CD14-positive monocyte (primary cell): ENCODE results near the gene H1-8. TPM values are rescaled to one million over a fixed set of nuclear protein-coding genes. Genes with fewer than 3 reads are reported as not detected.

Experiments
- DNase-seq, 3 donors: peaks; one replicate each; pipeline ENCODE4 v3.0.0-alpha.2; 2011 to 2022
- H2AFZ ChIP-seq: 2 replicates; pipeline ENCODE4 v1.6.0; 2012; ENCODE audit warnings: mild to moderate bottlenecking, low read depth, low read length, inconsistent platforms; ENCODE audit not compliant: insufficient read depth, poor library complexity, severe bottlenecking
- H3K27ac ChIP-seq, 2 donors: 1 replicate in 1 of 2; 2 replicates in 1 of 2; pipeline ENCODE4 v1.5.1; 2012 to 2013; ENCODE audit warnings: low read length in 2 of 2, control low read depth in 1 of 2, inconsistent platforms in 1 of 2, low read depth in 1 of 2, mild to moderate bottlenecking in 1 of 2
- H3K27me3 ChIP-seq, 2 donors: one replicate each; pipeline versions ENCODE4 v1.6.0 to v1.6.1; 2011 to 2013; ENCODE audit warnings: low read length in 2 of 2; ENCODE audit not compliant: control insufficient read depth in 2 of 2, insufficient read depth in 2 of 2
- H3K36me3 ChIP-seq, 2 donors: replicated peaks in 1 of 2; 1 replicate in 1 of 2; 2 replicates in 1 of 2; pipeline versions ENCODE4 v1.5.1 to v1.6.1; 2012 to 2013; ENCODE audit warnings: low read length in 2 of 2, control low read depth in 1 of 2, inconsistent platforms in 1 of 2, mild to moderate bottlenecking in 1 of 2; ENCODE audit not compliant: insufficient read depth in 2 of 2, control insufficient read depth in 1 of 2
- H3K4me1 ChIP-seq, 2 donors: 1 replicate in 1 of 2; 2 replicates in 1 of 2; pipeline versions ENCODE4 v1.5.1 to v1.6.1; 2012 to 2013; ENCODE audit warnings: low read length in 2 of 2, control low read depth in 1 of 2, inconsistent platforms in 1 of 2, mild to moderate bottlenecking in 1 of 2, moderate library complexity in 1 of 2; ENCODE audit not compliant: insufficient read depth in 2 of 2, control insufficient read depth in 1 of 2
- H3K4me2 ChIP-seq: replicated peaks from 2 replicates; pipeline ENCODE3; 2012; ENCODE audit warnings: low read length, moderate library complexity, mild to moderate bottlenecking; ENCODE audit not compliant: poor library complexity, severe bottlenecking; ENCODE audit errors: extremely low read depth
- H3K4me3 ChIP-seq, 3 experiments: fragments of 200-600 bp in 1 of 3; sonication (generic) in 1 of 3; replicated peaks in 1 of 3; 1 replicate in 2 of 3; 2 replicates in 1 of 3; pipeline ENCODE4 v1.5.1; 2011 to 2013; ENCODE audit warnings: low read length in 3 of 3, mild to moderate bottlenecking in 3 of 3, control low read depth in 2 of 3, low read depth in 2 of 3, inconsistent platforms in 1 of 3, moderate library complexity in 1 of 3
- H3K79me2 ChIP-seq: 2 replicates; pipeline ENCODE4 v1.6.0; 2012; ENCODE audit warnings: mild to moderate bottlenecking, control low read depth, inconsistent platforms, low read length, moderate library complexity; ENCODE audit not compliant: insufficient read depth
- H3K9ac ChIP-seq: 2 replicates; pipeline ENCODE4 v1.6.0; 2017; ENCODE audit warnings: low read length, mild to moderate bottlenecking; ENCODE audit not compliant: insufficient read depth, poor library complexity, severe bottlenecking
- H3K9me3 ChIP-seq, 2 donors: replicated peaks in 1 of 2; 1 replicate in 1 of 2; 2 replicates in 1 of 2; pipeline versions ENCODE4 v1.5.1 to v1.6.1; 2012 to 2013; ENCODE audit warnings: low read length in 2 of 2, control low read depth in 1 of 2; ENCODE audit not compliant: control insufficient read depth in 1 of 2, insufficient read depth in 1 of 2
- H4K20me1 ChIP-seq: 2 replicates; pipeline ENCODE4 v1.6.0; 2012; ENCODE audit warnings: mild to moderate bottlenecking, low read length, control low read depth, moderate library complexity; ENCODE audit not compliant: insufficient read depth
- H3K27ac Mint-ChIP-seq, 7 donors: one replicate each; pipeline ENCODE4 v1.8.0; 2020; ENCODE audit warnings: mild to moderate bottlenecking in 7 of 7, mixed read lengths in 7 of 7, moderate library complexity in 6 of 7, inconsistent platforms in 2 of 7
- H3K27me3 Mint-ChIP-seq, 3 donors: one replicate each; pipeline ENCODE4 v1.8.0; 2021 to 2022; ENCODE audit warnings: low read depth in 3 of 3, mild to moderate bottlenecking in 3 of 3, mixed read lengths in 3 of 3, moderate library complexity in 3 of 3, inconsistent platforms in 1 of 3
- H3K36me3 Mint-ChIP-seq, 2 donors: one replicate each; pipeline ENCODE4 v1.8.0; 2020; ENCODE audit warnings: mixed read lengths in 2 of 2, inconsistent platforms in 1 of 2, mild to moderate bottlenecking in 1 of 2
- H3K4me1 Mint-ChIP-seq: one replicate; pipeline ENCODE4 v1.8.0; 2020; ENCODE audit warnings: mild to moderate bottlenecking, mixed read lengths
- H3K4me3 Mint-ChIP-seq, 2 donors: one replicate each; pipeline ENCODE4 v1.8.0; 2020; ENCODE audit warnings: mild to moderate bottlenecking in 2 of 2, mixed read lengths in 2 of 2, moderate library complexity in 1 of 2
- H3K9me3 Mint-ChIP-seq, 7 donors: one replicate each; pipeline ENCODE4 v1.8.0; 2020 to 2022; ENCODE audit warnings: mixed read lengths in 7 of 7, mild to moderate bottlenecking in 6 of 7, moderate library complexity in 6 of 7, inconsistent platforms in 2 of 7
- CTCF ChIP-seq: fragments of 200-600 bp; IDR thresholded peaks from one replicate; pipeline ENCODE4 v1.8.0; 2022; ENCODE audit warnings: antibody characterized with exemption, mild to moderate bottlenecking
- WGBS: methylation state at CpG from one replicate; pipeline ENCODE4 v1.1.5; 2013; ENCODE audit warnings: missing lambda C conversion rate; ENCODE audit not compliant: insufficient coverage; 5-methylcytosine and 5-hydroxymethylcytosine counted together
- intact Hi-C, 2 donors: fragments of 100-400 bp; cut with micrococcal nuclease; formaldehyde crosslinking; loops; one replicate each; pipeline versions ENCODE4 v1.15.0 to v1.15.1; 2023
- polyA plus RNA-seq, 3 donors: library from polyadenylated mRNA; depleted of rRNA in 1 of 3; unstranded in 2 of 3; stranded (reverse) in 1 of 3; fragments of 300-500 nt in 2 of 3; fragments of >200 nt in 1 of 3; fragmentation: Illumina TruSeq in 2 of 3; gene quantifications; 1 replicate in 2 of 3; 2 replicates in 1 of 3; pipeline ENCODE4 v1.2.3, GENCODE V29; 2012 to 2021

H1-8 gene
- polyA plus RNA-seq, 3 donors: not detected

GRCh38 chr3:129500334-129500658, 42.7 kb upstream of the H1-8 start:
- no peaks in the 10 kb centered on the region for H3K9me3 ChIP-seq
- no CpG with 5 or more reads among the region's 5 CpGs for WGBS
- H2AFZ ChIP-seq: no peak overlapping the region
- intact Hi-C loops: no loop called here
- Mint-ChIP-seq H3K4me3 (no peak overlapping the region), H3K4me1 (peaks cover 4% of the 10 kb centered on the region), H3K27me3 (no peaks in the 10 kb centered on the region), H3K27ac (peak overlapping the region in 1 of 7 donors; percentile 3), H3K36me3 (peaks cover 46 to 61% of the 10 kb centered on the region in 2 donors), H3K9me3 (no peaks in the 10 kb centered on the region)
- H3K36me3 ChIP-seq: peaks cover 9 to 78% of the 10 kb centered on the region in 2 donors
- TF ChIP-seq CTCF: no peak
- DNase-seq: no peak
- H4K20me1 ChIP-seq: no peaks in the 10 kb centered on the region
- no peaks in the 10 kb centered on the region for H3K79me2 ChIP-seq
- H3K27me3 ChIP-seq: no peaks in the 10 kb centered on the region
- no peak overlapping the region for H3K4me3 ChIP-seq
- H3K27ac ChIP-seq: no peak overlapping the region
- H3K4me1 ChIP-seq: peaks cover 4% of the 10 kb centered on the region in 2 donors
- no peak overlapping the region for H3K4me2 ChIP-seq
- H3K9ac ChIP-seq: no peak overlapping the region

- no peak overlapping the region for H3K4me3 ChIP-seq
- no peak for DNase-seq
- no peaks in the 10 kb centered on the region for H3K27me3 Mint-ChIP-seq
- peaks cover 17 to 79% of the 10 kb centered on the region in 2 donors for H3K36me3 ChIP-seq
- intact Hi-C loops: no loop called here
- H3K9me3 Mint-ChIP-seq: no peaks in the 10 kb centered on the region
- no peak overlapping the region for H3K4me3 Mint-ChIP-seq
- peaks cover 4% of the 10 kb centered on the region in 2 donors for H3K4me1 ChIP-seq
- no peak for TF ChIP-seq CTCF
- H3K27me3 ChIP-seq: no peaks in the 10 kb centered on the region
- H3K36me3 Mint-ChIP-seq: peaks cover 51 to 61% of the 10 kb centered on the region in 2 donors
- H3K9ac ChIP-seq: no peak overlapping the region
- no peak overlapping the region for H3K27ac ChIP-seq
- no peak overlapping the region for H3K27ac Mint-ChIP-seq
- no peaks in the 10 kb centered on the region for H4K20me1 ChIP-seq
- H3K4me2 ChIP-seq: no peak overlapping the region
- 100% methylated on average over 1 of the region's 5 CpGs for WGBS
- H3K9me3 ChIP-seq: no peaks in the 10 kb centered on the region
- peaks cover 4% of the 10 kb centered on the region for H3K4me1 Mint-ChIP-seq
- no peak overlapping the region for H2AFZ ChIP-seq
- no peaks in the 10 kb centered on the region for H3K79me2 ChIP-seq
Observed at GRCh38 chr3:129501630-129502029, 41.3 kb upstream of the H1-8 start.
